Neural progenitor cell (in vitro differentiated cells): ENCODE data around the gene CHST14. TPM values are rescaled to one million over a fixed set of nuclear protein-coding genes. Genes with fewer than 3 reads are reported as not detected.

ENCODE experiments used
- DNase-seq: peaks from one replicate; pipeline ENCODE4 v3.0.0-alpha.2; 2016; ENCODE audit warnings: low spot score
- H2AFZ ChIP-seq: fragments of 200-600 bp; sonication (generic); replicated peaks from 2 replicates; pipeline ENCODE4 v1.6.1; 2016; ENCODE audit warnings: antibody characterized with exemption
- H3F3A ChIP-seq: fragments of 200-600 bp; sonication (generic); 2 replicates; pipeline ENCODE4 v1.6.1; 2016; ENCODE audit warnings: antibody characterized with exemption, low read depth
- H3K27ac ChIP-seq: fragments of 200-600 bp; sonication (generic); 2 replicates; pipeline ENCODE4 v1.5.1; 2016; ENCODE audit warnings: mild to moderate bottlenecking
- H3K27me3 ChIP-seq: fragments of 200-600 bp; sonication (generic); 2 replicates; pipeline ENCODE4 v1.6.1; 2016; ENCODE audit warnings: mild to moderate bottlenecking, moderate library complexity
- H3K36me3 ChIP-seq: fragments of 200-600 bp; sonication (generic); 2 replicates; pipeline ENCODE4 v1.5.1; 2016
- H3K4me1 ChIP-seq: fragments of 200-600 bp; sonication (generic); 2 replicates; pipeline ENCODE4 v1.6.1; 2016; ENCODE audit warnings: mixed run types
- H3K4me2 ChIP-seq: fragments of 200-600 bp; sonication (generic); 2 replicates; pipeline ENCODE4 v1.6.1; 2016
- H3K4me3 ChIP-seq: fragments of 200-600 bp; sonication (generic); 2 replicates; pipeline ENCODE4 v1.5.1; 2016
- H3K79me2 ChIP-seq: fragments of 200-600 bp; sonication (generic); 2 replicates; pipeline ENCODE4 v1.6.1; 2016; ENCODE audit warnings: low read depth
- H3K9ac ChIP-seq: fragments of 200-600 bp; sonication (generic); 2 replicates; pipeline ENCODE4 v1.6.1; 2016
- H3K9me3 ChIP-seq: fragments of 200-600 bp; sonication (generic); 2 replicates; pipeline ENCODE4 v1.5.1; 2016; ENCODE audit warnings: low read depth
- H4K20me1 ChIP-seq: fragments of 200-600 bp; sonication (generic); 2 replicates; pipeline ENCODE4 v1.6.1; 2016; ENCODE audit warnings: low read depth
- H3K27ac Mint-ChIP-seq: 3 replicates; pipeline ENCODE4 v1.8.0; 2021; ENCODE audit warnings: mixed read lengths
- H3K27me3 Mint-ChIP-seq: 2 replicates; pipeline ENCODE4 v1.8.0; 2022; ENCODE audit warnings: low read depth, mild to moderate bottlenecking, inconsistent platforms, moderate library complexity, mixed read lengths; ENCODE audit not compliant: insufficient read depth
- H3K36me3 Mint-ChIP-seq: 3 replicates; pipeline ENCODE4 v1.8.0; 2021; ENCODE audit warnings: mixed read lengths
- H3K4me1 Mint-ChIP-seq: 3 replicates; pipeline ENCODE4 v1.8.0; 2021; ENCODE audit warnings: mixed read lengths
- H3K4me3 Mint-ChIP-seq: 3 replicates; pipeline ENCODE4 v1.8.0; 2021; ENCODE audit warnings: mild to moderate bottlenecking, moderate library complexity, mixed read lengths
- H3K9me3 Mint-ChIP-seq: 3 replicates; pipeline ENCODE4 v1.8.0; 2020; ENCODE audit warnings: mixed read lengths
- CTCF ChIP-seq: fragments of 200-600 bp; sonication (generic); IDR thresholded peaks from 2 replicates; pipeline ENCODE4 v1.5.1; 2017; ENCODE audit warnings: antibody characterized with exemption, mild to moderate bottlenecking
- EZH2 ChIP-seq: fragments of 200-600 bp; sonication (generic); IDR thresholded peaks from 2 replicates; pipeline ENCODE4 v1.6.1; 2017; ENCODE audit warnings: antibody characterized with exemption, mild to moderate bottlenecking, moderate library complexity
- EZH2phosphoT487 ChIP-seq: fragments of 200-600 bp; sonication (generic); IDR thresholded peaks from 2 replicates; pipeline ENCODE4 v1.6.1; 2017; ENCODE audit warnings: antibody characterized with exemption
- total RNA-seq: library from RNA; depleted of rRNA; stranded (reverse); fragments of >200 nt; gene quantifications from 2 replicates; pipeline ENCODE4 v1.2.3, GENCODE V29; 2015; ENCODE audit warnings: low replicate concordance

Gene CHST14
- total RNA-seq, 1 donor from 2014 or later: 11.9 TPM

GRCh38 chr15:40461958-40462357, 8.8 kb upstream of the CHST14 start:
- Mint-ChIP-seq H3K4me1 (peaks cover 9% of the 10 kb centered on the region), H3K27me3 (no peaks in the 10 kb centered on the region), H3K9me3 (no peaks in the 10 kb centered on the region), H3K4me3 (no peak overlapping the region), H3K36me3 (peaks cover 11% of the 10 kb centered on the region), H3K27ac (no peak overlapping the region)
- Histone ChIP-seq H3K27me3 (no peaks in the 10 kb centered on the region), H3K4me1 (no peaks in the 10 kb centered on the region), H3K9ac (no peak overlapping the region), H4K20me1 (peaks cover 35% of the 10 kb centered on the region), H3K36me3 (no peaks in the 10 kb centered on the region), H3K27ac (no peak overlapping the region), H2AFZ (no peak overlapping the region), H3K9me3 (no peaks in the 10 kb centered on the region), H3K4me3 (no peak overlapping the region), H3K4me2 (no peak overlapping the region), H3F3A (no peaks in the 10 kb centered on the region), H3K79me2 (peaks cover 18% of the 10 kb centered on the region)
- no peak for DNase-seq
- no peak for TF ChIP-seq EZH2
- TF ChIP-seq EZH2phosphoT487: no peak
- no peak for TF ChIP-seq CTCF

GRCh38 chr15:40463279-40463678, 7.5 kb upstream of the CHST14 start:
- no peak overlapping the region for H3K27ac Mint-ChIP-seq
- no peak overlapping the region for H3K4me3 Mint-ChIP-seq
- Histone ChIP-seq H2AFZ (no peak overlapping the region), H3K27me3 (no peaks in the 10 kb centered on the region), H4K20me1 (peaks cover 24% of the 10 kb centered on the region), H3F3A (no peaks in the 10 kb centered on the region), H3K9me3 (no peaks in the 10 kb centered on the region), H3K9ac (no peak overlapping the region), H3K4me2 (no peak overlapping the region), H3K4me3 (no peak overlapping the region), H3K36me3 (no peaks in the 10 kb centered on the region), H3K4me1 (no peaks in the 10 kb centered on the region), H3K27ac (no peak overlapping the region), H3K79me2 (peaks cover 5% of the 10 kb centered on the region)
- TF ChIP-seq CTCF (no peak), EZH2 (no peak), EZH2phosphoT487 (no peak)
- no peaks in the 10 kb centered on the region for H3K27me3 Mint-ChIP-seq
- no peak for DNase-seq
- no peaks in the 10 kb centered on the region for H3K4me1 Mint-ChIP-seq
- H3K36me3 Mint-ChIP-seq: peaks cover 11% of the 10 kb centered on the region
- no peaks in the 10 kb centered on the region for H3K9me3 Mint-ChIP-seq

GRCh38 chr15:40463886-40464545, 6.8 kb upstream of the CHST14 start:
- H3K4me3 Mint-ChIP-seq: no peak overlapping the region
- no peak overlapping the region for H3K27ac Mint-ChIP-seq
- Histone ChIP-seq H4K20me1 (peaks cover 18% of the 10 kb centered on the region), H3K9ac (no peak overlapping the region), H3K79me2 (peaks cover 3% of the 10 kb centered on the region), H3K4me2 (no peak overlapping the region), H3K27ac (no peak overlapping the region), H3F3A (peaks cover 7% of the 10 kb centered on the region), H3K36me3 (no peaks in the 10 kb centered on the region), H2AFZ (no peak overlapping the region), H3K4me3 (no peak overlapping the region), H3K9me3 (no peaks in the 10 kb centered on the region), H3K4me1 (no peaks in the 10 kb centered on the region), H3K27me3 (no peaks in the 10 kb centered on the region)
- no peak for DNase-seq
- H3K27me3 Mint-ChIP-seq: no peaks in the 10 kb centered on the region
- no peaks in the 10 kb centered on the region for H3K9me3 Mint-ChIP-seq
- H3K36me3 Mint-ChIP-seq: peaks cover 11% of the 10 kb centered on the region
- TF ChIP-seq EZH2 (no peak), EZH2phosphoT487 (no peak)
- no peaks in the 10 kb centered on the region for H3K4me1 Mint-ChIP-seq

GRCh38 chr15:40464595-40465185, 6.1 kb upstream of the CHST14 start:
- peaks cover 13% of the 10 kb centered on the region for H3F3A ChIP-seq
- Mint-ChIP-seq H3K4me1 (peaks cover 4% of the 10 kb centered on the region), H3K36me3 (peaks cover 11% of the 10 kb centered on the region), H3K4me3 (no peak overlapping the region), H3K9me3 (no peaks in the 10 kb centered on the region), H3K27ac (no peak overlapping the region), H3K27me3 (peaks cover 3% of the 10 kb centered on the region)
- H3K27ac ChIP-seq: no peak overlapping the region
- H4K20me1 ChIP-seq: peaks cover 16% of the 10 kb centered on the region
- H3K4me3 ChIP-seq: no peak overlapping the region
- DNase-seq: no peak
- no peaks in the 10 kb centered on the region for H3K27me3 ChIP-seq
- no peaks in the 10 kb centered on the region for H3K4me1 ChIP-seq
- H3K9ac ChIP-seq: no peak overlapping the region
- H3K4me2 ChIP-seq: no peak overlapping the region
- no peaks in the 10 kb centered on the region for H3K9me3 ChIP-seq
- TF ChIP-seq CTCF: no peak
- TF ChIP-seq EZH2phosphoT487: no peak
- no peak for TF ChIP-seq EZH2
- no peaks in the 10 kb centered on the region for H3K79me2 ChIP-seq
- no peaks in the 10 kb centered on the region for H3K36me3 ChIP-seq
- no peak overlapping the region for H2AFZ ChIP-seq
